NCI-H2081 (cell line): ENCODE data around the gene SEMA6D.

ENCODE experiments used
- DNase-seq, 2 experiments: peaks; one replicate each; lab custom pipeline; 2025; lab: John Stamatoyannopoulos, UW

The SEMA6D gene

GRCh38 chr15:47788685-47789084 lies 71.4 kb downstream of the SEMA6D start:
- no peak for DNase-seq

- no peak for DNase-seq
These were observed 73.9 kb downstream of the SEMA6D start for GRCh38 chr15:47791161-47791560.

- no peak for DNase-seq
These were observed 74.9 kb downstream of the SEMA6D start for GRCh38 chr15:47792231-47792630.

- no peak for DNase-seq
These were observed 77.1 kb downstream of the SEMA6D start for GRCh38 chr15:47794252-47794914.

GRCh38 chr15:47795864-47796263 lies 78.6 kb downstream of the SEMA6D start:
- no peak for DNase-seq

GRCh38 chr15:47796339-47796738 lies 79.0 kb downstream of the SEMA6D start:
- no peak for DNase-seq

- no peak for DNase-seq
These were observed 79.5 kb downstream of the SEMA6D start for GRCh38 chr15:47796830-47797229.

GRCh38 chr15:47801522-47801921 lies 84.2 kb downstream of the SEMA6D start:
- peak; percentile 45 to 68 for DNase-seq

GRCh38 chr15:47802216-47802615 lies 84.9 kb downstream of the SEMA6D start:
- DNase-seq, result no peak

GRCh38 chr15:47803767-47804166 lies 86.5 kb downstream of the SEMA6D start:
- DNase-seq, result peak in 1 of 2 experiments; percentile 17

GRCh38 chr15:47804733-47805132 lies 87.4 kb downstream of the SEMA6D start:
- no peak for DNase-seq

GRCh38 chr15:47806008-47806407 lies 88.7 kb downstream of the SEMA6D start:
- DNase-seq, result peak in 1 of 2 experiments; percentile 23

- DNase-seq, result no peak
These were observed 93.9 kb downstream of the SEMA6D start for GRCh38 chr15:47811172-47811571.

- no peak for DNase-seq
These were observed 95.2 kb downstream of the SEMA6D start for GRCh38 chr15:47812470-47812999.

- no peak for DNase-seq
These were observed 96.6 kb downstream of the SEMA6D start for GRCh38 chr15:47813748-47814384.

- no peak for DNase-seq
These were observed 97.3 kb downstream of the SEMA6D start for GRCh38 chr15:47814620-47815019.

GRCh38 chr15:47817969-47818548 lies 100.8 kb downstream of the SEMA6D start:
- DNase-seq, result no peak

GRCh38 chr15:47819158-47819557 lies 101.9 kb downstream of the SEMA6D start:
- DNase-seq, result no peak

GRCh38 chr15:47820057-47820746 lies 102.9 kb downstream of the SEMA6D start:
- no peak for DNase-seq

GRCh38 chr15:47820747-47821319 lies 103.5 kb downstream of the SEMA6D start:
- DNase-seq, result no peak

- DNase-seq, result no peak
These were observed 104.7 kb downstream of the SEMA6D start for GRCh38 chr15:47822048-47822447.
